SK-N-MC (cell line): ENCODE results near the gene SPINK8.

ENCODE experiments used
- EZH2 ChIP-seq: fragments of 200-600 bp; sonication (generic); IDR thresholded peaks from one replicate; pipeline ENCODE4 v1.6.1; 2017; ENCODE audit warnings: antibody characterized with exemption
- FOXP2 ChIP-seq: optimal IDR thresholded peaks from 2 replicates; pipeline ENCODE3; 2011; ENCODE audit warnings: mild to moderate bottlenecking, moderate library complexity; ENCODE audit not compliant: insufficient read depth; ENCODE audit errors: extremely low read length, control extremely low read depth
- POLR2AphosphoS5 ChIP-seq: IDR thresholded peaks from 2 replicates; pipeline ENCODE4 v1.6.1; 2012; ENCODE audit warnings: mild to moderate bottlenecking, low read depth, low read length, borderline replicate concordance

- TF ChIP-seq EZH2 (no peak), POLR2AphosphoS5 (no peak), FOXP2 (no peak)
These were observed 63.2 kb downstream of the SPINK8 start for GRCh38 chr3:48270306-48270705.
